ENCODE data around the gene NPAS1.
"Not testable (repeated sequence)": the region's sequence is repeated elsewhere in the genome, so short reads cannot be mapped to it uniquely, and the experiment has no call there.

The NPAS1 gene

DNA sequence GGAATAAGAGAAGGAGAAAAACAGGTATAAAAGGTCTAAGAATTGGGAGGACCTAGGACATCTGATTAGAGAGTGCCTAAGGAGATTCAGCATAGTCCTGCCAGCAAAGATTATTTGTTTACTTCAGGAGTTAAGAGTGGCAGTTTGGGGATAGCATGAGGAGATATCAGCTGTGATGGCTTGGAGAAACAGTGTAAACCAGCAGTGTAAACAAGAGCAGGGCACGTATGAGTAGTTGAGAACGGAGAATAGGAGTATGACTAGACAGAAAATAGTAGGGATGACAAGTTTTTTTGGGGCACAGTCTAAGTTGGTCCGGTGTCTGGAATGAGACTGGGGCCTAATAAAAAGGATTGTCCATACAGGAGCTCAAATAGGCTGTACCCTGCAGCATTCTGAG is 30.9 kb downstream of the NPAS1 start:
- not testable (repeated sequence) for DNase-seq

DNA sequence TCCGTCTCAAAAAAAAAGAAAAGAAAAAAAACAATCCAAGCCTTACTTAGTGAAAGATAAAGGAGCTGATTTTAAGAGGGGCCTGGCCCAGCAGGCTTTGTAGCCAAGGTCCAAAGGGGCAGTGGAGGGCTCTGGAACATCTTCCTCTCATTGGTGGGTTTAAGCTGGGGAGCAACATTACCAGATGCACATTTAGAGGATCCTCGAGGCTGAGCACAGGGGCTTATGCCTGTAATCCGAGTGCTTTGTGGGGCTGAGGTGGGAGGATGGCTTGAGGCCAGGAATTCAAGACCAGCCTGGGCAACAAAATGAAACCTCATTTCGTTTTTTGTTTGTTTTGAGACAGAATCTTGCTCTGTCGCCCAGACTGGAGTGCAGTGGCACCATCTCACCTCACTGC is 36.8 kb downstream of the NPAS1 start:
- no peak for DNase-seq

GRCh38 chr19:47057328-47057727 is 37.7 kb downstream of the NPAS1 start:
- no peak for DNase-seq

GRCh38 chr19:47058621-47059022 is 39.0 kb downstream of the NPAS1 start:
- DNase-seq: no peak

GRCh38 chr19:47063874-47064273 is 44.2 kb downstream of the NPAS1 start:
- DNase-seq: no peak

- DNase-seq: no peak
These were observed 45.6 kb downstream of the NPAS1 start for GRCh38 chr19:47065242-47065641.

DNA sequence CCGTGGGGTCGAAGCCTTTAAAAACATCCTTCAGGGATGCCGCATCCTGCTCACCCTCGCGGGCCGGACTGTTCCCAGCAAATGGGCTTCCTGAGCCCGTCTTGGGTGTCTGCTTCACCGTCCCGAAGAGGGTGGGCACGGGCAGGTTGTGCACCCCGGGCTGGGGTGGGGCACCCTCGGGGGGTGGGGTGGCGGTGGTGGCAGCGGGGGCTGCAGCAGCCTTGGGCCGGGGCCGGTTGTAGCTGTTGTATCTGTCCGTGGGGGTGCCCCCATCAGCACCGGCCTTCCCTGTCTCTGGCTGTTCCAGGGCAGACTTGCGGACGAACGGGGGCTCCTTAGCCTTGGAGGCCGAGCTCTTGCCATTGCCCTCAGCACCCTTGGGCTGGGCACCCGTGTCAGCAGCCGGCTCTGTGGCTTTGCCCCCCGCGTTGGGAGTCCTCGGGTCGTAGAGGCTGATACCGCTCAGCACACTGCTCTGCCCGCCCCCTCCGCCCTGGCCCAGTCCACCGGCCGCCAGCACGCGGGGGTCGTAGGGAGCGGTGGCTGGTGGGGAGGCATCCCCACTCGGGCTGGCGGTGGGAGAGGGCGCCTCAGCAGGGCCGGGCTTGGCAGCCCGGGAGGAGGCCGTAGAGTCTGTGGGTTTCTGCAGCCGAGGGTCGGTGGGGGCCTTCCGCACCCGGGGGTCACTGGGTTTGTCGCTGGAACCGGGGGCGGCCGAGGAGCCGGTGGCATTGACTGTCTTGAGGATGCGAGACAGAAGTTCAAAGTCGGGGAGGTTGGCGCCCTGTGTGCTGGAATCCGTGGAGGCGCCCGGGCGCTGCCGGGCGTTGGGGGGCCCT is 47.0 kb downstream of the NPAS1 start:
- no peak for DNase-seq

DNA sequence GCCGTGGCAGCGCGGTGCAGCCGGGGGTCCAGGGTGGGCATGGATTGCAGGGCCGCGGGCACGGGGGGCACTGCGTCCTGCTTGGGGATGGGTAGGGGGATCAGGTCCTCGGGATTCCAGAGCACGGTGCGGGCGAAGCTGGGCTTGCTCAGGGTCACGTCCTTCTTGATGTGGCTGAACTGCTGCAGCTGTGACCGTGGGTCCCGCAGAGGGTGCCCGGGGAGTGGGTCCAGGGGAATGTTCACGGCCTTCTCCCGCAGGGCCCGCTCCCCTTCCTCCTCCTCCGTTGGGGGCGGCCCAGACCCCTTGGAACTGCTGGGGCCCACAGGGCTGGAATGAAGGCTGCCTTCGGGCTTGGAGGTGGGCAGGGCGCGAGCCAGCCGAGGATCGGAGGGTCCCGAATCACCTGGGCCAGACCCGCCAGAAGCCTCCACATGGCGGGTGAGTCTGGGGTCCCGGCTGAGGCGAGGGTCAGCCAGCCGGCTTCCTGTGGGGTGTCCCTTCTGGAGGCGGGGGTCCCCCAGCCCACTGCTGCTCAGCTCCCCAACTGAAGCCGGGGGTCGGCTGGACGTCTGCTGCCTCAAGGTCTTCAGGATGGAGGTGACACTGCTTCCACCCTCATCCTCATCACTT is 47.7 kb downstream of the NPAS1 start:
- no peak for DNase-seq

DNA sequence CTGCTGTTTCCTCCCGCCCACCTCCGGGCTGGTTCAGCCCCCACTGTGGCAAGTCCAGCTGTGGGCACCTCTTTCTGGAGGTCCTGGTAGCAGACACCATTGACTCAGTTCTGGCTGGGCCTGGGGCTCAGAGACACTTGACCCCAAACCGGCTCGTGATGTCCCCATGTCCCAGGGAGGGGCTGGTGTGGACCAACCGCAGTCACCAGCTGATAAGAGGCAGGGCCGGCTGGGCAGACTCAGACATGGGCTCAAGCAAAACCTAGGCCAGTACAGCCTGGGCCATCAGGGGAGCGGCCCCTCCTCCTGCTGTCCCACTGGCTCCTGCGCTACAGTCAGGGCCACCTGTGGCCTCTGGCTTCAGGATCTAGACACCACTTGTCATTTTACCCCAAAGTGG is 48.6 kb downstream of the NPAS1 start:
- DNase-seq: no peak

GRCh38 chr19:47068876-47069406 is 49.3 kb downstream of the NPAS1 start:
- no peak for DNase-seq

DNA sequence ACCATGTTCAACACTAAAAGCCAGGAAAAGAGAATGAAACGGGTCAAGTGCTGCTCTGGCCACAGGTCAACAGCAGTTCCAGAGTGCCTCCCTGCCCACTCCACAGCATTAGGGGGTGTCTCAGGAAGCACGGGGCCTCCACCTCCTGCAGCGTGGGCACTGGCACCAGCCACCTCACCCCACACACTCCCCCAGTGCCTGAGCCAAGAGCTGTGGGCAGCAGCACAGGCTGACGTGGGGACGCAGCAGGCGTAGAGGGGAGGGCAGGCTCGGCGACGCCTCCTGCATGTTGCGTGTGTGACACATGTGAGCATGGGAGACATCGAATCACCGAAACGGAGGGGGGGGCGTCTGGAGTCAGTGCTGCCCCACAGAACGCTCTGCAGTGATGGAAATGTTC is 50.2 kb downstream of the NPAS1 start:
- no peak for DNase-seq

DNA sequence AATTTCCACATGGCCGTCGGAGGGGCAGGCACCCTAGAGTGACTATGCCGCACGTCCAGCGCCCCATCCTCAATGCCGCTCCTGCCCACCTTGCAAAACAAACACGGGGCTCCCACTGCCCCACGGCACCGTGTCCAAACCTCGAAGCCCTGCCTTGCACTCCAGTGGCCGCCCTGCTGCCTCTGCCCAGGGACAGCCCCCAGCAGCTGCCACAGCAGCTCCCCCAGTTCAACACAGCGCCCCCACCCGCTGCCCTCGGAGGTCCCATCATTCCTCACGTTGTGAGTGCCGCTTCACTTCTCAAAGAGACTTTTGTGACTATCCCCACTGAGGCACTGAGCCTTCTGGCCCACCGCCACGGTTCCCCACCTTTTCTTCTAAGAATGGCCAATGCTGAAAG is 51.1 kb downstream of the NPAS1 start:
- no peak for DNase-seq

DNA sequence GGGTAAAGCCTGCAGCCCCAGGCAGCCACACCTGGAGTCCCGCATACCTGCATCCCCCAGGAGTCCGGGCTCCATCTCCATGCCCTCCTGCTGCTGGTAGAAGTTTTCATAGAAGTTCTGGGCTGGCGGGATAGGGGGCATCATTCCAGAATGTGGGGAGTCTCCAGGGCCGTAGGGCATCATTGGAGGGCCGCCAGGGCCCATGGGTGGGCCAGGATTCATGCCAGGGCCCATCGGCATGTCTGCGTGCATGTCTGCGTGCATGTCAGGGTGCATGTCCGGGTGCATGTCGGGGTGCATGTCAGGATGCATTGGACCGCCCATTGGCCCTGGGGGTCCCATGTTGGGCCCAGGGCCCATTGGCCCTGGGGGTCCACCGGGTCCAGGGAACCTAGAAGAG is 52.1 kb downstream of the NPAS1 start:
- no peak for DNase-seq

DNA sequence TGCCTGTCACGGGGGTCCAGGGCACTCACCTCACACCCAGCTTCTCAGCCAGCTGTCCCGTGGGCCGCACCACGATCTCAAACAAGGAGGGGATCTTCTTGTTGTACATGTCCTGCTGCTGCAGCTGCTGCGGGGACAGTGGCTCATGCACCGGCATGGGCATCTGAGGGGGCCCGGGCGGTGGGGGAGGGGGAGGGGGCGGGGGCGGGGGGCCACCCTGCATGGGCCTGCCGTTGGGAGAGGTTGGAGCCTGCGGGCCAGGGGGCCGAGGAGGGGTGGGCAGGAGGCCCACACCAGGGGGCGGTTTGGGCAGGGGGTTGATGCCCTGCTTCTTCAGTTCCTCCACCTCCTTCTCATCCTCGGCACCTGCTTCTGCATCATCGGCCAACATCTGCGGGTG is 52.7 kb downstream of the NPAS1 start:
- DNase-seq: no peak

- no peak for DNase-seq
These were observed 53.9 kb downstream of the NPAS1 start for GRCh38 chr19:47073574-47073973.

- DNase-seq: no peak
These were observed 55.0 kb downstream of the NPAS1 start for GRCh38 chr19:47074621-47075020.

DNA sequence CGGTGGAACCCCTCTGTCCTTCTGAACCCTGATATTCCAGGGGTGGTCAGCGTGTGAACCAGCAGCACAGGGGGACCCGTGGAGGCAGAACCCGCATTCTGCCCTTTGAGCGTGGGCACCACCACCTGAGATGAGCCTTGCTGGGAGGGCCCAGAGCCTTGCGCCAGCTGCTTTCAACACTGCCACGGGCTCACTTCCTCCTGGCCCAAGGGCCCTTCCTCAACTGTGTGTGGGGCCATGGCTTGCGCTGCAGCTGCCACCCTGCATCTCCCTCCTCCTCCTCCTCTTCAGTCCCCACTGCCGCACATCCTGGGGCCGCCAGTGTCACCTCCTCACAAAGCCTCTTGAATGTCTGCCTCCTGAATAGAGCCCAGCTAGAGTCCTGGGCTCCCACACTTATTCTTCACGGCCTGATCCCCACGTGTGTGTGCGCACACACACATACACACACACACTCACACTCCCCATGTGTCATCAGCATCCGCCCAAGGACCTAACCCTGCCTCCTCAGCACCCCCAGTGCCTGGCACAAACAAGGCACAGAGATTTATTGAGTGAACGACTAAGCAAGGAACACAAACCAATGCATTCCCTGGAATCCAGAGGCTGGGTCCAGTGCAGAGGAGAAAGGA is 55.7 kb downstream of the NPAS1 start:
- DNase-seq: no peak

DNA sequence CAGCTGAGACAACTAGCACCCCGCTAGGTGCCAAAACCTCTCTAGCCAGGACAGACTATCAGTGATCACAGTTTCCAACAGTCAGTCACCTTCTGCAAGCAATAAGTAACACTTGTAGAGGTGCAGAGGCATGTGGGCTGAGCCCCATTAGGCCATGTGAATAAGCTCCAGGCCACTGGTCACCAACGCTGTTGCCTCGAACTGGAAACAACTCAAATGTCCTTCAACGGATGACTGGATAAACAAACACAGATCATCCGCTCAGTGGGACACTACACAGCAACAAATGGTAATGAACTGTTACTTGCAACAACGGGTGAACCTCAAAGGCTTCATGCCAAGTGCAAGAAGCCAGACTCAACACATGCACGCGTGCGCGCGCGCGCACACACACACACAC is 56.3 kb downstream of the NPAS1 start:
- DNase-seq: no peak

DNA sequence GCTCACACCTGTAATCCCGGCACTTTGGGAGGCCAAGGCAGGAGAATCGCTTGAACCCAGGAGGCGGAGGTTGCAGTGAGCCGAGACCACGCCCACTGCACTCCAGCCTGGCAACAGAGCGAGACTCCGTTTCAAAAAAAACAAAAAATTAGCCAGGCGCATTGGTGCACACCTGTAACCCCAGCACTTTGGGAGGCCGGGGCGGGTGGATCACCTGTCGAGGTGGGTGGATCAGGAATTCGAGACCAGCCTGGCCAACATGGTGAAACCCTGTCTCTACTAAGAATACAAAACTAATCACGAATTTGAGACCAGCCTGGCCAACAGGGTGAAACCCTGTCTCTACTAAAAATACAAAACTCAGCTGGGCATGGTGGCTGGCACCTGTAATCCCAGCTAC is 58.7 kb downstream of the NPAS1 start:
- DNase-seq: not testable (repeated sequence)

DNA sequence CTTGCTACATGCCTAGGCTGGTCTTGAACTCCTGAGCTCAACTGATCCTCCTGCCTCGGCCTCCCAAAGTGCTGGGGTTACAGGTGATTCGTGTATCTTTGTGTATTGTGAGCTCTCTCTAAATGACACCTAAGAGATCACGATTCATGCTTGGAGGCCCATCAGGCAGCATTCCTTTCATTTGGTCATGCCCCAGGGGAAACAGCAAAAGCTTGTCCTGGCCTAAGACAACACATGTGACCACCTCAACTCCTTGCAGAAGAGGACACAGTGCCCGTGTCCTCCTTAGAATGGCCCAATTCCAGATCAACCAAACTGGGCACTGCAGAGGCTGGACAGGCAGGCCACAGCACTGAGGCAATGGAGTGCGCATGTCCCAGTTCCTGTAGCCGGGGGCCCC is 61.5 kb downstream of the NPAS1 start:
- no peak for DNase-seq

DNA sequence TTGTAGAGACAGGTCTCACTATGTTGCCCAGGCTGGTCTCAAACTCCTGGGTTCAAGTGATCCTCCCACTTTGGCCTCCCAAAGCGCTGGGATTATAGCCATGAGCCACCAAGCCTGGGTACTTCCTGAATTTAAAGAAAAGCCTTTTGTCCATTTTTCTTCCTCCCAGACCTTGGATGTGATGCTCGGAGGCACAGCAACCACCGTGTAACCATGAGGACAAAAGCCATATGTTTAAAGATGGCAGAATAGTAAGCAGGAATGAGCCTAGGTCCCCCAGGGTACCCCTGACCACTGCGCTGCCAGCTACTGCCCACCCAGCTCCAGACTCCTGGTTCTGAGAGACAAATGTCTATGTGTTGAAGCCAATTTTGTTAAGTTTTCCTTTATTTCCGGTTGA is 62.9 kb downstream of the NPAS1 start:
- DNase-seq: no peak

DNA sequence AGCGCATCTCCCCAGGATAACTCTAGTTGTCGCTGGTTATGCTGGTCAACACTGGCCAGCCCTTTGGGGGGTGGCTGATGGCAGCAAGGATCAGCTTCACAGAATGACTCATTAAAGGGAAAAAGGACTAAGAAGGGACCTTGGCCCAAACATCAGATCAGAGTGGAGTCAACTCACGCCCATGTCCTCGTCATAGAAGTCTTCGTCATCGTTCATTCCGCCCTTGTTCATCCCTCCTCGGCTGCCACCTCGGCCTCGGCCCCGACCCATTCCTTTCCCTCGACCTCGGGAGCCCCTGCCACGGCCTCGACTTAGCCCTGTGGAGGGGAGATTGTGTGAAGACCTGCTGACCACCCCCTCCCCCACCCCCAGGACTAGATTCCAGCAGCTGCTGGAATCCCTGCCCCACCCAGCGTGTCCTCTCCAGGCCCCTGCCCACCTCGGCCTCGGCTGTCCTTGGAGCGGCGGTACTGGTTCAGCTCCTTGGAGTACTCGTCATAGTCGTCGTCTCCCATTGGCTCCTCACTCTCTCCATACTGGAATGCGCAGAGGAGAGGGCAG is 65.3 kb downstream of the NPAS1 start:
- no peak for DNase-seq

GRCh38 chr19:47086280-47086679 is 66.6 kb downstream of the NPAS1 start:
- no peak for DNase-seq
